Hippocampal formation (tissue), 2 donors: ENCODE measurements around the gene DOCK9.

ENCODE experiments used
- DNase-seq, 2 donors: peaks; one replicate each; lab custom pipeline; 2025; lab: John Stamatoyannopoulos, UW

Gene DOCK9

DNA sequence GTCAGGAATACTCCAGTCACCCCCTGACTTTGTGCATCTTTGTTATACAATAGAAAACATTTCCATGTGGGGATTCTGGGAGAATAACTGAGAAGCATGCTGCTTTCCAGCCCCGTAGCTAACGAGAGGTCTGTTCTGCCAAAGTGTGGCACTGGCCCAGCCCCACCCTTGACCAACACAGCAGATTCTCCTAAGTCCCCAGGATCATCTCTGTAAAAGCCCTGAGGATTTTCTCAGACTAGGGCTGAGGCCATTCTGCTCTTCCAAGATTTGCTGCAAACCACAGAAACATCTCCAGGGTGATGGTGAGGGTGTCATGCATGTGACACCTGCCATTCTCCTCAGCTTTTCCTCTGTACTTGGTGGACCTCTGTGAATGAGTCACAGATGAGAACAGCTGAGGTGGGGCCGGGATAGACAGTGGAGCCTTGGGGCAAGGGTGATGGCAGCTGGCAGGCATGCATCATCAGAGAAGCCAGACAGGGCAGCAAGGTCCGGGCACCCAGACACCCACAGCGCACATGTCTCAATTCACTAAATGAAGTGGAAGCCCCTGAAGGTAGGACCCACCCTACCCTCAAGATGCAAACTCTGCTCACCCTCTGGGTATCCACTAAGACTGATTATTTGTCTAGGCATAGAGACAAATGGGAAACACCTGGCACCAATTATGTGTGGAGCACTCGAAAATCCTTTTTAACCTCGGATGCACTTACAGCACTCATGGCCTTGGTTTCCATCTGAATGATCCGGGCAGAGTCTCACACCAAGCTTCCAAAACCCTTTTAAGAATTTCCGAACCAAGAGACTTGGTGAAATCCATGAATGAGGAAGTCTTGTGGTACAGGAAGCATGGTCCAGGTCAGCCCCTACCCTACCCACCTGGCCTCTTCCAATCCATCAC is 20.1 kb upstream of the DOCK9 start:
- no peak for DNase-seq

DNA sequence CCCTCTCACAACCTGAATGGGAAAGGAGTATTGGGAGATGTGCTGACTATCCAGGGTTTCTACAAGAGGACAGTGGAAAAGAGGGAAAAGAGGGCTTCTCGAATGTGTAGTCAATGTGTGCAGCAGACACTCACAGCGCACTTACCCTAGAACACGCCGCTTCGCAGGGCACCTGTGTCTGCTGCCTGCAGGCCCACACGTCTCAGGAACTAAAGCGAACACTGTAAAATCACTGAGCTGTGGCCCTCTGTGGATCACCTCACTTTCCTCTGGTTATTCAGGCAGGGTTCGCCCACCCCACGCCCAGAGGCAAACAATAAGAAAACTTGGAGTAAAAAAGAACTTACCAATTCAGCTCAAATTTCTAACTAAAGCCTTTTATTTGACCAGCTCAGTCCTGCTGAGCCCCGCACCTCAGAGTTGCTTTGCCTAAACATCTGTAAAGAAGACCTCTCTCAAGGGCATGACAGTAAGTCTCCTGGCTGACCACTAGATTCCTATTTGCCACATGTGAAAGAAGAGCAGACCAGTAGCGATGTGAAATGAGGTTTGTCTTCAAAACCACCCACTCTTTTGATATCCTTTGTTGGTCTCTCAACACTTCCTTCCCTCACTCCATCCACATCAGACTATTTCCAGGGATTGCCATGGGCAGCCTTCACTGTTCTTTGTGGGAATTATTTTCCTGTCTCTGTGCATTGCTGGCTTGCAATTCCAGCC is 19.3 kb upstream of the DOCK9 start:
- no peak for DNase-seq

DNA sequence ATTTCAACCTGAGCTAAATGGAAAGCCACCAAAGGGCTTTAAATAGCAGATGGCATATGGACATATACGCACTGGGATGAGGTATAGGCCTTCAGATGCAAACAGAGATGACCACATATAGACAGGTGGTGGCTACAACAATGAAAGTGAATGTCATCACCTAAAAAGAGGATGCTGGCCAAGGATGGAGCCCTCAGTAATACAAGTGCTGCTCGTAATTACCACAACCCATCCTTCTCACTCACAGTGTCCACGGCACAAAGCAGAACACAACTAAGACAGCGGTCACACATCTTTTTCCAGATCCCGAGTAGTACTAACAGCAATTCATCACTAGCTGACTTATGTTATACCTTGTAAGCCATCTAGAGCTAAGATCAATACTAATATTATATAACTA is 18.2 kb upstream of the DOCK9 start:
- no peak for DNase-seq

DNA sequence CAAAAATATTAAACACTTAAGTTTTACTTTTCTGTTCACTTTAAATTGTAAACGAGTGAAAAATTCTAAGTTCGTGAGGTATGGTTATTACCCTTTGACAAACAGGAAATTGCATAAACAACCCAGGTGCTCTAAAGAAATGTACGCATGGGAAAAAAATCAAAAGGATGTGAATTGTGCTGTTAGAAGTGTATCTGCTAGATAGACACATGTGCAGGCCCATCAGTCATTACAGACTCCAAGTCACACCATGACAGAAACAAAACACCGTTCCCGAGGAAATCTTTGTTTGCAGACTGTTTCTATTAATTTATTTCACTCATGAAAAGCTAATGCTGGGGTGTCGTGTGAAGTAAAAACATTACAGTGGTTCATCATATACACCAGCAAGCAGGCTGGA is 17.0 kb upstream of the DOCK9 start:
- no peak for DNase-seq

DNA sequence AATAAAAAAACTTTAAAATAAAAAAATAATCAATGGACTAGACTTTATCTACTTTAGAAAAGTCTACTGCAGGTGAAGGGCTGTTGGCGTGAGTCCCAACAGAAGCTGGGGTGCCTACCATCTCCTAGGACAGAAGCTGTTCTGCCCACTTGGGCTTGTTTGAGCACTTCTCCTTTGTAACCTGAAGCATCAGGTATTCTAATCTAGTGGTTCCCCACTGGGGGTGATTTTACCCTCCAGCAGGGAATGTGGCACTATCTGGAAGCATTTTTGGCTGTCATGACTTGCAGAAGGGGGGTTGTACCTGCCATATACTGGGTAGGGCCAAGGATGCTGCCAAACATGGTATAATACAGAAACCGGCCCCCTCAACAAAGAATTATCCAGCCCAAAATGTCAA is 16.2 kb upstream of the DOCK9 start:
- DNase-seq, result no peak

DNA sequence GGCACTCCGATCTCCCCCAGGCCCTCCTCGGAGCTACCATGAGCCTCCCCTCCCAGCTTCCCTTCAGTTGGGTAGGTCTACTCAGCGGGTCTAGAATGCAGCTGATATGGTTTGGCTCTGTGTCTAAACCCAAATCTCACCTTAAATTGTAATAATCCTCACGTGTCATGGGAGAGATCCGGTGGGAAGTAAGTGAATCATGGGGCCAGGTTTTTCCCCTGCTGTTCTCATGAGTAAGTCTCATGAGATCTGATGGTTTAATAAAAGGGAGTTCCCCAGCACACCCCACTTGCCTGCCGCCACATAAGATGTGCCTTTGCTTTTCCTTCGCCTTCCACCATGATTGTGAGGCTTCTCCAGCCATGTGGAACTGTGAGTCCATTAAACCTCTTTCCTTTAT is 14.5 kb upstream of the DOCK9 start:
- DNase-seq, result no peak

DNA sequence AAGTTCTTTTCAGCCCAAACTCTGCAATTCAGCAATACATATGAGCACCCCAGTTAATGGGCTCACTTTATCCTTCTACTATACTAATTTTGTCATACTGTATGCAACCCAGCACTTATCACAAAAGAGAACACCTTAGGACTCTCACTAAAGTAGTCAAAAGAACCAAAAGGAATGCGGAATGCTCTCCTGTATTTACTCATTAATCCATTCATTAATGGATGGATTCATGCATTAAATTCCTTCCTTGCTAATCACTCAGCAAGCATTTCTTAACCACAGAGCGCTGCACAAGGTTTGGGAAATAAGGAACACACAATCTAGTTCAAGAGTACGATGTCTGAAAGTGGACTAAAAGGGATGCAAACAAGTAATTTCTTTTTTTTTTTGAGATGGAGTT is 12.8 kb upstream of the DOCK9 start:
- DNase-seq, result no peak

DNA sequence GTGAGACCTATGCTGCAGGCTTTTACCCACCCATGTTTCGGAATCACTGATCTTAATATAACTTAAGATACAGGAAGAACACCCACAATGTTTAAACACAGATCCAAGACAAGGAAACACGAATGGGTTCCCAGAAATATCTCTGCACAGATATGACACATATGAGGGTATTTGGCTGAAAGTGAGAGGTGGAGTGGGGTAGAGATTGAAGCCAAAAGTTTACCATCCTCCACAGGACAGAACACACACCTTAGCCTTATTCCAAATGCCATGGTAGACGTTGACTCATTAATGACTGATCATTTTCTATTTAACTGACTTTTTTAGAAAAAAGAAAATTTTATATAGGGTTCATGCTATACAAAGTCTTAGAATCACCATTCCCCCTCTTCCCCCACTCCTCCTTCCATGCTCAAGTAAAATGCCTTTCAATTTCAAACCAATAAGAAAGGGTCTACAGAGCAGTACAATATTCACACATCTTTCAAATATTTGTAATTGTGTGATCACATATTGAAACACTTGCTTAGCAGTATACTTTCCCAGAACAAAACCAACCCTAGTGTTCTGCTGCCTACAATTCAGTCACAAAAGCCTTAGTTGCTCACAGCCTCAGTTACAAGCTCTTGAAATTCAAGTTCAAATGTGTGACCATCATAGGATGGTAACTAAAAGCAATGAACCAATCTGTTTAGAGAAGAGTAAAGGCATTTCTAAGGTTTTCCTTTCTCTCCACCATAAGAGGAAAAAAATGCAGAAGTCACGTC is 11.8 kb upstream of the DOCK9 start:
- no peak for DNase-seq

DNA sequence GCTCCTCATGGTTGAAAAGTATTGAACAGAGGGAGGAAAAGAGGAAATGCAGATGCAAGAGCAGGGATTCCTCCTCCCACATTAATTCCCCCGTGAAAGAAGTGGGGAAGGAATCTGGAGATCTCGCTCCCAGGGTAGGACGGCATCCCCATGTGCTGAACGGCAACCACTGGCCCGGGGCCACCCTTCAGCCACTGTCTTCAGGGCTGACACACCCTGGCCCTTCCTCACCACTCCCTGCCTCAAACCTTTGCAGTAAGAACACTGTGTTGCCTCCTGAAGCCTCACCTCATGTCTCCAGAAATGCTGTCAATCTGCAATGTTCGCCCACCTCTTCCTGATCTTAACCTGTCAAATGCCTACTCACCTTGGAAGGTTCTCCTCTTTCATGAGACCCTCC is 10.9 kb upstream of the DOCK9 start:
- DNase-seq, result no peak

DNA sequence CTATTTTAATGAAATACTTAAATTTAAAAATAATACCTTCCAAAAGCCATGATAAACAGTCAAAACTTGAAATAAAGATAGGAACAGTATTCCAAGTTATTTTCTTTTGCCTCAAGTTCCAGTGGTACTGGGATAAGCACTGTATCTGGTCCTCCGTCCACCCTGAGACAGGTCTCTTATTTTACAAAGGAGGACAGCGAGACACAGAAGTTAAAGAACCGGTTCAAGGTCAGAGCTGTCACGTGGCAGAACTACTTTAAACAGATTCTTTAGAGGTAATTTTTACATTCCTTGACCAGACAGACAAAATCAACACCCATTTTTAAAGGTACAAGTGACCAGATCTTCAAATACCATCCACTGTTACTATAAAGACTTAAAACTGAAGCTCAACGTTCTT is 10.4 kb upstream of the DOCK9 start:
- DNase-seq, result no peak

DNA sequence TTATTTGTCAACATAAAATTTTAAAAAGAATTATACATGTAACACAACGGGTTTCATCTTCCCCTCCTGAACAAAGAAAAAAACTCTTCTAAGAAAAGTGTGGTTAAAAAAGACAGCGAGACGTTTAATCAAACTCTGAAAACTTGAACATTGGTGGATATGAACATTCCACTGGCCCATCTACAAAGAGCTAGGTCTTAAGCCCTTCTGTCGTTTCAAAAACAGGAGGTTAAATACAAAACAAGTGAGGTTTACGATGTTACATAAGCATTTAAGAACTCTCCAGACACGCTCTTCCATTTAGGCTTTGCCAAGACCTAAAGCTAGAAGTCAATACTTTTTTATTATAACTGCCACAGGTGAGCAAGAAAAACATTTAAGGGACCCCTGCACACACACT is 9.4 kb upstream of the DOCK9 start:
- DNase-seq, result no peak

DNA sequence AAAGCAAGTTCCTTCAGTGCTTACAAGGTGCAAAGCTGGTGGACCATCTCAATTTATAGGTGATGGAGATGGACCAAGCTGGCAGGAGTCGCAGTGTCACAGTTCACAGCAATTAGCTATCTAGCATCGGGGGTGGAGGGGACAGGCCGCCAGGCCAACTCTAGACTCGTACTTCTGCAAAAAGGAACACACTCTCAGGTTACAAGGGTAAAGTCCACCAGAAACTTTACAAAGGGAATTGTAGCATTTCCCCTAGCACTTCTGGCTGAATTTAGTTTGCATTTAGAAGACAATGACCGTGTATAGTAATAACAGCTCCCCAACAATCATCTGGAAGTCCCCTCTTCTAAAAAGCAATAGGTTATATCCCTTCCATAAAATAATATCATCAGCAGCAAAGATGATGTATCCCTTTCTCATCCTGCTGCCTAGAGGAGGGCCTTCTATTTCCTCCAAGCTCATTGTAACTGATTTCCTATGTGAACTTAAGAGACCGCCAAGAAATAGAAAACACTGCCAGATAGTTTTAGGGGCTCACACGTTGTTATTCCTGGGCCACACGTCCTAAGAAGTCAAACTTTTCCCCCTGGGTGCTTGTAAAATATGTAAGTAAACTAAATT is 8.5 kb upstream of the DOCK9 start:
- DNase-seq, result no peak

DNA sequence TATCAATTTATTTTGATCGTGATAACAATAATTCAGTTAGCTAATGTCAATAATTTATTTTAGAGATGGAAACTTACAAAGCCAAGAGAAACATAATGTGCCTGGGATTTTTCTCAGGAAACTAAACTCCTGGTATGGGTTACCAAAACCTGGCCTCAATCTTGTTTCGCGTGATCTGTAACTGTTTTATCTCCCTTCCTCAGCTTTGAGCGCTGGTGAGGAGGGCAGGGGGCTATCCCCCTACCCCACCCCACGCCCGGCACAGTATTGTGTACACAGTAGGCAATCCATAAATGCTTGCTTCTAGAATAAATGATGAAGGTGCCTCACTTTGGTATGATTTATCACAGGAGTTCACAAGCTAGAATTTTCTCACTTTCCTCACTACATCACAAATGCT is 7.7 kb upstream of the DOCK9 start:
- DNase-seq, result no peak

DNA sequence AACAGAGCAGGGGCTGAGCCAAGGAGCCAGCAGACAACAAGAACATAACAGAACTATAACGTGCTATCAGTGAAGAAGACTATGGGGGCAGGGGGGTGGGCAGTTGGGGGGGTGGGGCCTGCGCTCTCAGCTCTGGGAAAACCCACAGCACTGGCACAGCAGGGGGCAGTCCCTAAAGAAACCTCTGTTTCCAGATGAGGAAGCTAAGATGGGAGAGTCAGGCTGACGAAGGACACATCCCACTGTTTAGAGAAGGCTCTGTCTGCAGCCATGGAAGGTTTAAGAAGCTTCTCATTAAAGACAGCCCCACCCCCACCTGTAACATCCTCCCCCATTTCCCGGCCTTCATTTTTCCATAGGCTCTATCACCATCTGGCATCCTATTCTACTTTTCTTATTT is 7.1 kb upstream of the DOCK9 start:
- DNase-seq, result no peak

DNA sequence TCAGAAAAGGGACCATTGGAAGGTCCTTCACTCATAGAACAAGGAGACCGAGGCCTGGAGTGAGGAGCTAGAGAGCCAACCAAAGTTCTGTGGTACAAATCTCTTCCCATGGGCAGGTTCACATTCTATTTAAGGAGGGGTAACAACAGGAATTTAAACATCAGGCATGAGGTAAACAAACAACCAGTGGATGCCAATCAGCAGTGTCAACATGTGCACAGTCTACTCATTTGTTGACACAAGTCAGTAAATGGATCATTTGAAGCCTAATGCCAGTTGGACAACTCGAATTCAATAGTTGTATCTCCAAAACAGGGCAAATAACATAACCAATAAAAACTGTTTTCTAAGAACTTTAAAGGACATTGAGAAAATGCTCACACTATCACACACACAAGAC is 6.3 kb upstream of the DOCK9 start:
- no peak for DNase-seq

DNA sequence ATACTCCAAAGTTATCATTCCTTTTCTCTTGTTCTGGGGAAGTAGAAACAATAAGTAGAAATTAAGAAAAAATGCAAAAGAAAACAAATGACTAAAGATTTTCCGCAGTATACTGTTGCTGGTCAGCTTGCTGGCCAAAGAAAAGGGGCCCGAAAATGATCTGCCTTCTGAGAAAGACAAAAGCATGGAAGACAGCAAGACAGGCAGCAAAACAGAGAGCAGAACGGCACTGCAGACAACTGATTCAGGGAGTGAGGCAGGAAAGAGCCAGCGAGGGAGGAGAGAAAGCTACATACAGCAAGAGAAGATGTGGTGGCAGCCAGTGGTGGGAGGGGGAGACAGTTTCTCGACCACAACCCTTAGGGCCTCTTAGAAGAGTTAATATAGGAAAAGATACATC is 5.3 kb upstream of the DOCK9 start:
- DNase-seq, result no peak

DNA sequence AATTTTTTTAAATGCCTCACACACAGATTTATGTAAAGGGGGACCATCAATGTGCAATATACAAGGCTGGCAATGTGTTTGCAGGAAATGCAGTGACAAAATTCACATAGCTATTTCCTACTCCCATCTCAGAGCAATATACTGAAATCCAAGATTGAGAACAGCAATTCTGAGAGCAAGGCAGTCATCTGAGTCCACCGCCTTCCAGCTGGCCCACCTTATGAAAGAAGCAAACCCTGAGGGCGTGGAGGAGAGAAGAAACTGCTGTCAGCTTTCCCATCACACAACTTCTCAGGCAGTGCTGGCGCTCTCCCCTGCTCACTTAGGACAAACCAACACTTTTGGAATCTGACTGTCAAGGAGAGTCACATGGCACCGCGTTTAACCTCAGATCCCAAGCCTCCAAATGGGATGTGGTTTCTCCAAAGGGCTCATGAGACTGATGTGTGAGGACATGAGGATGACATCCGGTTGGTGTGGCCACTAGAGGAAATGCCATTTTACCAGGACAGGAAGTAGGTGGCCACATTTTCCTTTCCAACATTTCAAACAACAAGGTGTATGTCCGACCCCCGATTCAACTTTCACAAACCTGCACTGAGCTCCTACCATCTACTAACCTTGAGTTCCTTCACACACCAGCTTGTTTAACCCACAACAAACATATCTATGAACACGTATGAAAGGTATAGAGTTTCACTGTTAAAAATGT is 3.7 kb upstream of the DOCK9 start:
- no peak for DNase-seq

DNA sequence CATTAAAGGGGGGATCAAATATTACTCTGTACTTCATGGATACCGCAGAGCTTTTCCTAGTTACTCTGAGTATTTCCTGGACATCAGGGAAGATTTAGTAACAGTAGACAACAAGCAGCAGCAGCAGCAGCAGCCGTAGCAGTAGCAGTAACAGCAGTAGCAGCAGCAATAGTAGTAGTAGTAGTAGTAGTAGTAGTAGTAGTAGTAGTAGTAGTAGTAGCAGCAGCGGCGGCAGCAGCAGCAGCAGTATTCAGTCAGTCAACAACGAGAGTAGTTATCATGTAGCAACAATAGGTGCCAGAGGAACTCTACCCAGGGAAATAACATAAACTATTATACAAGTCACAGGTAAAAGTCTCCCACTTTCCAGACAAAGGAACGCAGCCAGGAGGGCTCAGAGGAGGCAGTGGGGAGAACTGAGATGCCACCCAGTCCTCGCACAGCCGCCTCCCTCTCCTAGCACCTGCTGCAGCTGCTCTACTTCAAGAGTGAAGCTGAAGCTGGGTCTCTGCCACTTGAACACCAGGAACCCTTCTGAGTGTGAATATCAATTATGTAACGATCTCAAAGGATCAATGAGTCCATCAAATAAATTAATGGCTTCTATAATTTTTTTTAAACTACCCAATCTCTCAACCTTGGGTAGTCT is 1.3 kb upstream of the DOCK9 start:
- DNase-seq, result no peak

DNA sequence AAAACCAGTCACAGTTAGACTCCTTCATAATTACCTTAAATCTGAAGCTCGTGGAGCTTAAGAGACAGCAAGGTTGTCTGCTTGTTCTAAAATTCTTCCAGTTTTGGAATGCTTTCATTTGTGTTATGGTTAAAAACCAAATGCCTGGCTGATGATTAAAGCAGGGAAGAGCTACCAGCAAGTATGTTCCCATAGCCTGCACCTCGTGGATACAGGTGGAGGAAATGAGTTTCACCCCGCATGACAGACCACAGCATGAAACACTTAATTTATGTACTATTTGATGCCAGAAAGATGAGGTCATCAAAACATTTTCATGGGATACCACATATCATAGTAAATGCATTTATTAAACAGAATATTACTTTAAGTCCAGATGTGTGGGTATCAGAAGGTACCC is 416 bp upstream of the DOCK9 start:
- no peak for DNase-seq

DNA sequence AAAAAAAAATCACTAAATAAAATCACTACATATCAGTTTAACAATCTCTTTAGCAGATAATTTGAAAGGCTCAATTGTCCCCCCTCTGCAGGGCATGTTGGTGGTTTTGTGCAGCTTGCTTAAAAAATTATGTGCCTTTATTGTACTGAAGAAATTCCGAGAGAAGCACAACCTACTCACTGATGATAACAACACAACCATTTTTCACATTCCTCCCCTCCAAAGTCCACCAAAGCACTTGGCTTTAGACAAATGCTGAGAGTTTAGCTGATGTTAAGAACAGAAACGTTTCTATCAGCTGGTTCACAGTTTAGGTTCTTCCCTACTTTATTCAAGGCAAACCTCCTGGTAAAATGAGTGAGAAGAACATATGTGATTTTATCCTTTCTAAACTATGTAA is 923 bp downstream of the DOCK9 start:
- peak in 1 of 2 donors; percentile 22 for DNase-seq

DNA sequence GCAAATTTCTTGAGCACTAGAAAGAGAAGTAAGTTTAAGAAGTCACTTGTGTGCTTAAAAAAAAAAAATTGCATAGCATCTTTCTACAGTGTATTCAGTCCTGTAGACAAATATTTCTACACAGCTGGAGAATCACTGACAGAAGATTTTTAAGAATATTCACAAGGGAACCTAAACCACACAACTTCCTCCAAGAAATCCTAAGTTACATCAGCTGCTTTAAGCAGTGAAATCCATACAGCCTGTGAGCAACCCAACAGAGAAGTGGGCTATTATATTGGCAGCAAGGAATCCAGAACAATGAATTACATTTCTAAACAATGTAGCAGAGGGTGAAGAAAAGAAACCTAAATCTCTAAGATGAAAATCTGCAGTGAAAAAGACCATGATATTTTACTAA is 1.5 kb downstream of the DOCK9 start:
- DNase-seq, result peak in 1 of 2 donors; percentile 10
